Measurements from ENCODE around the gene ITGA11.

GRCh38 chr15:68265081-68265480, 166.9 kb downstream of the ITGA11 start:
- TF ChIP-seq CTCF (IDR thresholded peaks at IDR 0.05; ENCODE audit: insufficient read depth, low read length), result no peak
- no peak for TF ChIP-seq GABPA (IDR thresholded peaks at IDR 0.05; ENCODE audit: low read depth)

Data from HL-60 (cell line).